HCT116 (cell line): ENCODE results near the gene ABCF3.

Experiments
- CTCF ChIP-seq, 3 experiments: fragments of 200-600 bp in 1 of 3; sonication (generic) in 1 of 3; IDR thresholded peaks in 2 of 3; conservative IDR thresholded peaks in 1 of 3; 2 replicates each; pipeline ENCODE4 v1.5.1; 2012 to 2017; ENCODE audit warnings: low read depth in 2 of 3, low read length in 2 of 3, antibody characterized with exemption in 1 of 3, borderline replicate concordance in 1 of 3, control low read depth in 1 of 3, mild to moderate bottlenecking in 1 of 3, mixed read lengths in 1 of 3, mixed run types in 1 of 3, moderate library complexity in 1 of 3; ENCODE audit not compliant: insufficient read depth in 1 of 3
- EZH2 ChIP-seq: fragments of 200-600 bp; sonication (generic); IDR thresholded peaks from 2 replicates; pipeline ENCODE4 v1.6.1; 2017; ENCODE audit warnings: antibody characterized with exemption, mixed run types
- EZH2phosphoT487 ChIP-seq: fragments of 200-600 bp; IDR thresholded peaks from 2 replicates; pipeline ENCODE4 v1.6.1; 2018; ENCODE audit warnings: antibody characterized with exemption, borderline replicate concordance
- MAX ChIP-seq: IDR thresholded peaks from 2 replicates; pipeline ENCODE4 v1.6.1; 2012
- POLR2A ChIP-seq: IDR thresholded peaks from 2 replicates; pipeline ENCODE4 v1.7.0; 2011; ENCODE audit warnings: borderline replicate concordance; ENCODE audit not compliant: insufficient read depth, insufficient read length; ENCODE audit errors: extremely low read depth
- POLR2AphosphoS5 ChIP-seq: IDR thresholded peaks from 2 replicates; pipeline ENCODE4 v1.6.1; 2011; ENCODE audit warnings: mild to moderate bottlenecking, low read depth, low read length, moderate library complexity
- TCF7L2 ChIP-seq: IDR thresholded peaks from 2 replicates; pipeline ENCODE4 v1.7.0; 2011; ENCODE audit warnings: borderline replicate concordance, inconsistent platforms; ENCODE audit not compliant: insufficient read depth, insufficient read length; ENCODE audit errors: extremely low read depth
- ZBTB33 ChIP-seq: IDR thresholded peaks from 2 replicates; pipeline ENCODE4 v1.6.1; 2011; ENCODE audit warnings: mild to moderate bottlenecking, low read length, moderate library complexity; ENCODE audit not compliant: insufficient replicate concordance; ENCODE audit errors: extremely low read depth

- TF ChIP-seq EZH2phosphoT487, result no peak
- no peak for TF ChIP-seq CTCF (IDR thresholded peaks at IDR 0.05 in 2 of 3, conservative IDR thresholded peaks at IDR 0.05 in 1 of 3; ENCODE audit: borderline replicate concordance in 1 of 3, insufficient read depth in 1 of 3, low read depth in 2 of 3, low read length in 2 of 3)
- no peak for TF ChIP-seq EZH2
- no peak for TF ChIP-seq ZBTB33
- no peak for TF ChIP-seq POLR2A
- TF ChIP-seq TCF7L2, result no peak
- TF ChIP-seq MAX, result no peak
- TF ChIP-seq POLR2AphosphoS5, result no peak
Measured at GRCh38 chr3:184222521-184222920, 36.5 kb downstream of the ABCF3 start.
